Kidney capillary endothelial cell (primary cell): ENCODE results near the gene FNDC10.
A peak's percentile ranks its signal among the peaks of the same experiment; 100 is the strongest.
"Not testable (repeated sequence)": the region's sequence is repeated elsewhere in the genome, so short reads cannot be mapped to it uniquely, and the experiment has no call there.

Experiments used
- DNase-seq: peaks from one replicate; pipeline ENCODE4 v3.0.0-alpha.2; 2018; ENCODE audit warnings: low spot score

FNDC10 gene

DNA sequence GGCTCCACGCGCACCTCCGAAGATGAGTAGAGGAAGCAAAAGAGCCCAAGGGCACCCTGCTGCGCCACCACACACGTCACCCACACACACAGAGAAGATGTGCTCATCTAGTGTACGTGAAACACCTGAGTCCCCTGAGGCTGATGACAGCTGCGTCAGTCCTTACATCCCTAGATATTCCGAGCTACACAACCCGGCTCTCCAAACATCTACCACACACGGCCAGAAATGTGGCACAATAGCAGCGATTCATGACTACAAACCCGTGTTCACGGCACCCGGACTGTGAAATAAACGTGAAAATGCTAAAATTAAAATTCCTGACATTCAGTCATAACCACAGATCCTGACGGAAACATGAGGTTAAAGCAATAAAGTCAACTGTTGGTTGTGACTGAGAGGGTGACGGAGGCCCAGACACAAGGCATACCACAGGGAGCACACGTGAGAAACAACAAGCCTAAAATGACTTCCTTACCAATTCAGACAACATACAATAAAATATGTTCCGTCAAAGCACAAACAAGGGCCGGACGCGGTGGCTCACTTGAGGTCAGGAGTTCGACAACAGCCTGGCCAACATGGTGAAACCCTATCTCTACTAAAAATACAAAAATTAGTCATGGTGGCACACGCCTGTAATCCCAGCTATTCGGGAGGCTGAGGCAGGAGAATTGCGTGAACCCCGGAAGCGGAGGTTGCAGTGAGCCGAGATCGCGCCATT, 32.6 kb downstream of the FNDC10 start:
- DNase-seq = peak; percentile 66

- DNase-seq = no peak
These were observed 34.6 kb downstream of the FNDC10 start for GRCh38 chr1:1565340-1565739.

GRCh38 chr1:1564268-1564667, 35.7 kb downstream of the FNDC10 start:
- DNase-seq = no peak

DNA sequence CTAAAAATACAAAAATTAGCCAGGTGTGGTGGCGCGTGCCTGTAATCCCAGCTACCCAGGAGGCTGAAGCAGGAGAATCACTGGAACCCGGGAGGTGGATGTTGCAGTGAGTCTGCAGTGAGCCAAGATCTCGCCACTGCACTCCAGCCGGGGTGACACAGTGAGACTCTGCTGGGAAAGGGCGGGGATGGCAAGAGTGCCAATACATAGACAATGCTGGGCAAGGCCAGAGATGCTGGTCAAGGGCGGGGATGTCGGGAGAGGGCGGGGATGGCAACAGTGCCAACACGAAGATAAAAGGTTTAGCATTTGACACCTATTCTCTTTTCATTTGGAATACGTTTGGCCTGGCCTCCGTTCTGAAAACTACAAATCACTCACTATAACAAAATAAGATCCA, 36.2 kb downstream of the FNDC10 start:
- DNase-seq = no peak

- DNase-seq = no peak
These were observed 37.3 kb downstream of the FNDC10 start for GRCh38 chr1:1562556-1563195.

- DNase-seq = no peak
These were observed 38.0 kb downstream of the FNDC10 start for GRCh38 chr1:1561801-1562470.

DNA sequence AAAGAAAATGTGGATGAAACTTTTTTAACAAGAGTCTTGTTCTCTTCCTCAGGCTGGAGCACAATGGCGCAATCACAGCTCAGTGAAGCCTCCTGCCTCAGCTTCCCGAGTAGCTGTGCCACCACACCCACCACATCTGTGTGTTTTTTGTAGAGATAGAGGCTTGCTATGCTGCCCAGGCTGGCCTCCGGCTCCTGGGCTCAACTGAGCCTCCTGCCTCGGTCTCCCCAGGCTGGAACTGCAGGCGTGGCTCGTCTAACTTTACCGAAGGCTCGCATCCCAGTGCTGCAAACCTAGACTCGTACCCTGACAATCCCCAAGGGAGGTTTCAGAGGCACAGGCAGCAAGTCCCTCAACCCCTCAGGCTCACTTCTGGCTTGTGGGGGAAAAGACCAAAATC, 39.8 kb downstream of the FNDC10 start:
- DNase-seq = no peak

- no peak for DNase-seq
These were observed 40.9 kb downstream of the FNDC10 start for GRCh38 chr1:1559066-1559465.

DNA sequence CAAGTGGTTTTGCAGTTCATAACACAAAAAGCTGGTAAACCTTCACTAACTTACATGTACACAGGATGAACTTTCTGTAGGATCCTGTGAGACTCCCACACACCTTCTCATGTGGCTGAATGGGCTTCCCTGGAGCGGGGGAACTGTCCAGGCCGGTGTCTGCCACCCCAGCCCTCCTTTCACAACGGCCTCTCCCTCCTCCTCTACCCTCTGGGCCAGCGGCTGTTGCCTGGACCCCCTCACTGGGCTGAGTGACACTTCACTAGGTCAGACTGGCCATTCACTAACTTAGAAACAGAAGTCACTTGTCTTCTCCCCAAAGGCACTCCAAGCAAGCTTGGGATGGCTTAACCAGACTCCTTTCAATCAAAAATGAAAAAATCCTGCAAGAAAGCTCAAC, 41.3 kb downstream of the FNDC10 start:
- DNase-seq = no peak

DNA sequence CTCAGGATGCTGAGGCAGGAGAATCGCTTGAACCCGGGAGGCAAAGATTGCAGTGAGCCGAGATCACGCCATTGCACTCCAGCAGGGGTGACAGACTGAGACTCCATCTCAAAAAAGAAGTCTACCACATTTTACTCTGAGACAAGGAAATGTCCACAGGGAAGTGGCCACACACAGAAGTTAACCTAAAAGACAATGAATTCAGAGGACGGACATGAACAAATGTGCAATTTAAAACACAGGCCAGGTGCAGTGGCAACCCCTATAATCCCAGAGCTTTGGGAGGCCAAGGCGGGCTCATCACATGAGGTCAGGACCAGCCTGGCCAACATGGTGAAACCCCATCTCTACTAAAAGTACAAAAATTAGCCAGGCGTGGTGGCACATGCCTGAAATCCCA, 42.2 kb downstream of the FNDC10 start:
- not testable (repeated sequence) for DNase-seq

GRCh38 chr1:1556961-1557360, 43.0 kb downstream of the FNDC10 start:
- DNase-seq = not testable (repeated sequence)

- DNase-seq = no peak
These were observed 43.4 kb downstream of the FNDC10 start for GRCh38 chr1:1556505-1556904.

DNA sequence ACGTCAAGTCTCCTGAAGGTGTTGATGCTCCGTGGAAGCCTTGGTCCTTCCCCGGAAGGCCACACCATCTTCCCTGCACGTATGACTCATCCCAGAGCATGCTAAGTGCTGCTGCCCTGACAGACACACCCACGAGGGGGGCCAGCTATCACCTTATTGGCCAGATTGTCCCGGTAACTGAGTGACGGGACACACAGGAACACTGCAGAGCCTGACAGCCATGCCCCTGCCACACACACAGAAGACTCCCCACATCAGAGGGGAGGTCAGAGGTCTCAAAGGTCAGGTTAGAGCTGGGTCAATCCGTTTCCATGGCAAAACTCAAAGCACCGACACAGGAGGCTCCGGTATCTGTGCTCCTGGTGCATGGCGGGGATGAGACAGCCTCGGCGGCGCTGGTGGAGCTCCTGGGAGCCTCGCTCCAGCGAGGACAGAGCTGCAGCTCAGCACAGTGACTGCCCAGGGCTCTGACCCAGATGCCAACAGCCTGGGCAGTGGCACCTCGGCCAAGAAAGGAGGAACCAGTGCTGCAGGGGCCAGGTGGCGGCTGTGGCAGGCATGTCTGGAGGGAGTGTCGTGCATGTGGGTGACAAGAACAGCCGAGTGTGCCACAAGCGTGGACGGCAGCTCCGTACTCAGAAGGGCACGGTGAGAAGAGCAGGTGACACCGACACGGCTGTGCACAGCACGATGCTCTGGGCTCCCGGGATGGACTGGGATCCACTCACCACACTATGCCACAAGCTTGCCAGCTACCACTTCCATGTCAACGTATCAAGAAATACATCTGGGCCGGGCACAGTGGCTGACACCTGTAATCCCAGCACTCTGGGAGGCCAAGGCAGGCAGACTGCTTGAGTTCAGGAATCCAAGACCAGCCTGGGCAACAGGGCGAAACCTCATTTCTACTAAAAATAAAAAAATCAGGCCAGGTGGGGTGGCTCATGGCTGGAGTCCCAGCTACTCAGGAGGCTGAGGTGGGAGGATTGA, 44.7 kb downstream of the FNDC10 start:
- peak; percentile 61 for DNase-seq

DNA sequence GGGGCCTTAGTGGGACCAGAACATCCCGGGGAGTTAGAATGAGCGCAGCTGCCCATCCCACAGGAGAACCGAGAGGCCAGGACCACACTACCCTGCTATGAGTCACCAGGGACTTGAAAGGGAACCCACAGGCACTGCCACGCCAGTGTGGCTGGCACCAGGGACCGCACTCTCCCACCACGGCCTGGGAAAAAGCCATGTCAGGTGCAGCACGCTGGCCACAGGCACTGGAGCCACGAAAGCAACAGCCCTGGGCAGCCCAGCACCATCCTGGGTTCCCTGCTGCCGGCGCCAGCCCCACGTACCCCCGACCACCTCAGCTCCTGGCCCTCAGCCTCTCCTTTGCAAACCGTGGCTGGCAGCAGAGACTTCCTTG, 45.4 kb downstream of the FNDC10 start:
- DNase-seq = no peak

GRCh38 chr1:1553821-1554494, 46.0 kb downstream of the FNDC10 start:
- no peak for DNase-seq

DNA sequence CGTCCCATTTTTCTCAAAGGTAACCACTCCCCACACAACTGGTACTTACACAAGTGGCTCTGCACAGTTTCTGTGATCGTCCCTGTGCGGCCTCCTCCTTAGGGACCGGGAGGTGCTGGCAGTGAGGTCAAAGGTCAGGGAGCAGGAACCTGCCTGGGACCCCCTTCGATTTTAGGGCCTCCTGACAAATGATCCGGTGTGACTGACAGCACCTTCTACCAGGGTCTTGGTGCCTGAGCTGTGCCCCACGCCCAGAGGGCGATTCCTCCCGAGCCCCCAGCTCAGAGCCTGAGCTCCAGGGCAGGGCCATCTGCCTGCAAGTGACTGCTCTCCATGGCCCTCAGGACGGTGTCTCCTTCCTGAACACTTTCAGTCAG, 47.7 kb downstream of the FNDC10 start:
- no peak for DNase-seq

DNA sequence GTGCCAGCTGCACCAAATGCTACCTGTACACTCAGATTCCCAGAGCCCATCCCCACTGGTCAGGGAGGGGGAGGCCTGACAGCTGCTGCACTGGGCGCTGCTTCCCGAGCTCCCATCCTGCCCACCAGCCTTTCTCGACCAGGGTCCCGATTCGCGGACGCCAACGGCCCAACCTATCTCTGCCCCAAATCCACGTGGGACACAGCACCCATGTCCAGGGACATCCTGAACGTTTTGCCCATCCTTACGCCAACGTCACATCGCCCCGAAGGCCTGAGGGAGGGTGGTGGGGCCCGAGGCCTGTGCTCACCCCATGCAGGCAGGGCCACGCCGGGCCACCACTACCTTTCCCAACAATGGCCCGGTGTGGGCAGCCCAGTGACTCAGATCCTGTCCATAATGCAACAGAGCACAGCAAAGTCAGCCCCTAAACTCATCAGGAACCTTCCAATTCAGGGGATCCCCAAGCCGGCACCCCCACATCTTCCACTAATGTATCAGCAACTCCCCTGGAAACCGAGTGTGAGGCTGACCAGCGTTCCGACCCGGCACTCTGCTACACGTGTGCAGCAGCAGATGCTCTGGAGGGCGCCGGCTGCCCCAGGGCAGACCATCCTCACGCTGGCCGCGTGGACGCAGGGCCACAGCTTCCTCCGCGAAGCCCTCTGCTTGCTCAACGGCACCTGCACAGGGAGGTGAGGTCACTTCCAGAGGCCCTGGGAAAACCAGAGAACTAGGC, 48.2 kb downstream of the FNDC10 start:
- DNase-seq = no peak

DNA sequence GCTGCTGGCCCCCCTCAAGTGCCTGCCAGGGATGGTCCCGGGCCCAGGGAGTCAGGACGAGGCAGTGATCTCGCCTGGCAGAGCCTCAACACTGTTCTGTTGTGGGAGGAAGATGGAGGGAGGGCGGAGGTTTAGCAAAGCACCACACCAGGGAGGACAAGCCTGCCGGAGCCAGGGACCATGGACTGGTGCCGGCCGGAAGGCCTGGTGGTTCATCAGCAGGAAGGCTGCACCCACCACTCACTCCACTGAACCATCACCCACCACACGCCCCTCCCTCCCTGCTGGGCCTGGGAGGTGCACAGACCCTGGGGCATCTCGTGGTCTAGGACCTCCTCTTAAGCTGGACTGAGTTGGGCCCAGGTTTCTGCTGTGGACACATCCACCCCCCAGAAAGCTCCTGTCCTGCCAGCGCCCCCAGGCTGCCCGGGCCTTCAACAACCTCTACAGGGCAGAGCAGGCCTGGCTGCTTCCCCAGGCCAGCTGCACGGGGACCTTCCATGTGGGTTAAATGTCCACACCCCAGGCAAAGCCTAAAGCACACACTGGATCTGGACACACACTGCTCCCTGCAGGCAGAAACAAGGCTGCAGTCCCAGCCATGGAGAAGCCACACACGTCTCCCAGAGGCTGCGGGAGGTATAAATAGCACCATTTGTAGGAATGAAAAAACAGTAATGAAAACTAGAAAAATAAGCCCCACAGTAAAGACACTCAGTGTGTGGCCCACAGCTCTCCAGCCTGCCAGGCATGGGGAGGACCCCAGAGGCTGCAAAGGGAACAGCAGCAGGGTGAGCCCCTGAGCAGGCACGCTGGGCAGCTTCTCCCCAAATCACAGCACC, 49.1 kb downstream of the FNDC10 start:
- DNase-seq = no peak

GRCh38 chr1:1550087-1550486, 49.8 kb downstream of the FNDC10 start:
- DNase-seq = no peak

DNA sequence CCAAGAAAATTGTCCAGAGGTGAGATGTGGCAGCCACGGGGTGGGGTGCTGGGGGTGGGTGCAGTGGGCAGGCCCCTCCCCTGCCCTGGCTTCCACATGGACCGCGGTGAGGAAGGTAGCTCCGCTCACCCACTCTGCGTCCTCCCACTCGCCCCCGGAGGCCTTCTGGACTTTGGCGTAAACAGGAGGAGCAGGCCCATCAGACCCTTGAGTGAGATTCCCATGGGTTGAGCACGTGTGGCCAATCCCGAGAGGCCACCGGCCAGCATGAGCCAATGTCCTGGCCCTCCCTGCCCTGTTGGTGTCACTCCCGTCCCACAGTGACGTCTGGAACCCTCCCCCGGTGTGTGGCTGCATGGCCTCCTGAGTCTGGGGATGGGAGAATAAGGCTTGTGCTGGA, 51.3 kb downstream of the FNDC10 start:
- no peak for DNase-seq
